Esophagus (tissue), 2 donors: ENCODE results near the gene DNAJA4. TPM values are rescaled to one million over a fixed set of nuclear protein-coding genes. Genes with fewer than 3 reads are reported as not detected.

ENCODE experiments used
- H3K27ac ChIP-seq, 2 donors: one replicate each; pipeline ENCODE4 v1.5.1; 2013; ENCODE audit warnings: low read depth in 2 of 2, mild to moderate bottlenecking in 2 of 2, inconsistent platforms in 1 of 2, low read length in 1 of 2, moderate library complexity in 1 of 2
- H3K27me3 ChIP-seq, 2 donors: one replicate each; pipeline ENCODE4 v1.6.1; 2013; ENCODE audit warnings: low read length in 2 of 2, control low read depth in 1 of 2, mild to moderate bottlenecking in 1 of 2; ENCODE audit not compliant: insufficient read depth in 2 of 2, control insufficient read depth in 1 of 2
- H3K36me3 ChIP-seq, 2 donors: one replicate each; pipeline ENCODE4 v1.6.1; 2013; ENCODE audit warnings: low read length in 1 of 2; ENCODE audit not compliant: control insufficient read depth in 2 of 2, insufficient read depth in 2 of 2
- H3K4me1 ChIP-seq, 2 donors: one replicate each; pipeline ENCODE4 v1.6.1; 2013; ENCODE audit warnings: low read length in 1 of 2; ENCODE audit not compliant: control insufficient read depth in 2 of 2, insufficient read depth in 2 of 2
- H3K4me3 ChIP-seq, 2 donors: one replicate each; pipeline ENCODE4 v1.5.1; 2013; ENCODE audit warnings: low read length in 2 of 2, mild to moderate bottlenecking in 2 of 2, low read depth in 1 of 2, moderate library complexity in 1 of 2
- H3K9me3 ChIP-seq, 2 donors: one replicate each; pipeline ENCODE4 v1.6.1; 2013; ENCODE audit warnings: mild to moderate bottlenecking in 2 of 2, low read depth in 1 of 2, low read length in 1 of 2, moderate library complexity in 1 of 2; ENCODE audit not compliant: control insufficient read depth in 2 of 2, insufficient read depth in 1 of 2
- whole genome bisulfite sequencing, 2 donors: extraction: QIAGEN DNeasy Blood & Tissue Kit; methylation state at CpG; one replicate each; pipeline ENCODE4 v1.1.7; 2013; 5-methylcytosine and 5-hydroxymethylcytosine counted together
- polyA plus RNA-seq, 2 donors: library from polyadenylated mRNA; stranded (reverse); fragments of 200-250 nt; gene quantifications; one replicate each; pipeline ENCODE4 v1.2.3, GENCODE V29; 2013
- donor health status: healthy with polysubstance abuse.
- donor health status: Bipolar disorder and iron deficiency.

DNAJA4 gene
- polyA plus RNA-seq, 2 donors = 11.8 to 14.6 TPM

GRCh38 chr15:78256044-78256437, 8.3 kb upstream of the DNAJA4 start:
- no peaks in the 10 kb centered on the region for H3K27me3 ChIP-seq
- H3K27ac ChIP-seq = no peak overlapping the region
- H3K9me3 ChIP-seq = no peaks in the 10 kb centered on the region
- H3K4me1 ChIP-seq = no peaks in the 10 kb centered on the region
- no peak overlapping the region for H3K4me3 ChIP-seq
- H3K36me3 ChIP-seq = no peaks in the 10 kb centered on the region
- 90 to 93% methylated on average over 3 of the region's 3 CpGs for WGBS, 2 donors

DNA sequence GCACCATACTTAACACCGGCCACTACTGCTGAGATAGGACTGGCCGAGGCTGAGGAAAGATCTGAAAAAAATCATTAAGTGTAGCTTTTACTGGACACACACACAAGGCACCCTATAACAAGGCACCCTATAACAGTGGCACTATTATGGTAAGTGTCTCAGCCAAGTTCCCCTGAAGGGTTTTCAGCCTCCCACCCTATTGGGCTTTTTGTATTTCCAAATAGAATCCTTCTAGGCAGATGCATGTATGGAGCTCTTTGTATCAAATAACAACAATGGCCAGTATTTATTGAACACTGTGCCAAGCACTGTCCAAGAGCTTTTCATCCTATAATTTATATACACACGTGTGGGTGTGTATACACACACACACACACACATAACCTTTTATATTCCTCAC, 6.7 kb upstream of the DNAJA4 start:
- Histone ChIP-seq H3K27ac (no peak overlapping the region), H3K27me3 (no peaks in the 10 kb centered on the region), H3K9me3 (no peaks in the 10 kb centered on the region), H3K4me1 (no peaks in the 10 kb centered on the region), H3K36me3 (no peaks in the 10 kb centered on the region), H3K4me3 (no peak overlapping the region)
- WGBS, 2 donors = 77 to 95% methylated on average over 3 of the region's 3 CpGs

- Histone ChIP-seq H3K36me3 (no peaks in the 10 kb centered on the region), H3K4me1 (peaks cover 2 to 7% of the 10 kb centered on the region in 2 donors), H3K27me3 (no peaks in the 10 kb centered on the region), H3K4me3 (no peak overlapping the region), H3K27ac (no peak overlapping the region), H3K9me3 (no peaks in the 10 kb centered on the region)
- WGBS, 2 donors = 80 to 82% methylated on average over 3 of the region's 3 CpGs
Observed at GRCh38 chr15:78259232-78259631, 5.1 kb upstream of the DNAJA4 start.

DNA sequence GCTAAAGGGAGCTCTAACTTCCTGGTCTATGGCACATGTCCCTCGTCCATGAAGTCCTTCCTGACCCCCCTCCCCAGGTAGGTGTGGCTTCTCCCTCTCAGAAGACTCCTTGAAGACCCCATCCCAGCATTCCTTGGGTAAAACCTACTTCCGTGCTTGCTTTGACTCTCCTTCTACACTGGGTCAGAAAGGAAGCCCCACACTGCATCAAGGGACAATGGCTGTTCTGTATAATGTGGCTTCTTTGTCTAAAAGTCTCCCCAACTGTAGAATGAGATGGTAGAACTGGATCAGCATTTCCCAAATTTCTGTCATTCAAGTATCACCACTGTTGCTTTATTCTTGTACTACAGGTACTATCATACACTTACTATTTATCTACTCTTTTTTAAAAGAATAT, 3.9 kb upstream of the DNAJA4 start:
- Histone ChIP-seq H3K27me3 (no peaks in the 10 kb centered on the region), H3K36me3 (no peaks in the 10 kb centered on the region), H3K4me3 (no peak overlapping the region), H3K9me3 (no peaks in the 10 kb centered on the region), H3K4me1 (peaks cover 2 to 10% of the 10 kb centered on the region in 2 donors), H3K27ac (no peak overlapping the region)
- 51 to 65% methylated on average over 2 of the region's 2 CpGs for WGBS, 2 donors

- Histone ChIP-seq H3K36me3 (no peaks in the 10 kb centered on the region), H3K9me3 (no peaks in the 10 kb centered on the region), H3K27me3 (no peaks in the 10 kb centered on the region), H3K4me3 (no peak overlapping the region), H3K4me1 (peaks cover 2 to 10% of the 10 kb centered on the region in 2 donors), H3K27ac (no peak overlapping the region)
- WGBS, 2 donors = 65 to 75% methylated on average over 3 of the region's 3 CpGs
Observed at GRCh38 chr15:78261062-78261461, 3.3 kb upstream of the DNAJA4 start.

GRCh38 chr15:78263351-78263781, 996 bp upstream of the DNAJA4 start:
- Histone ChIP-seq H3K36me3 (no peaks in the 10 kb centered on the region), H3K27me3 (no peaks in the 10 kb centered on the region), H3K27ac (no peak overlapping the region), H3K4me1 (peaks cover 2 to 14% of the 10 kb centered on the region in 2 donors), H3K9me3 (no peaks in the 10 kb centered on the region), H3K4me3 (no peak overlapping the region)
- 88 to 94% methylated on average over 7 of the region's 7 CpGs for WGBS, 2 donors

GRCh38 chr15:78263907-78264303, 457 bp upstream of the DNAJA4 start:
- WGBS, 2 donors = 66 to 80% methylated on average over 18 to 23 of the region's 23 CpGs

GRCh38 chr15:78265137-78265460, 737 bp downstream of the DNAJA4 start:
- 39 to 41% methylated on average over 12 of the region's 12 CpGs for WGBS, 2 donors
- Histone ChIP-seq H3K4me1 (peaks cover 2 to 14% of the 10 kb centered on the region in 2 donors), H3K27ac (peak overlapping the region; percentile 66 to 80), H3K36me3 (no peaks in the 10 kb centered on the region), H3K9me3 (no peaks in the 10 kb centered on the region), H3K27me3 (no peaks in the 10 kb centered on the region), H3K4me3 (peak overlapping the region; percentile 67 to 73)

More at GRCh38 chr15:78263907-78264303, 457 bp upstream of the DNAJA4 start:
- Histone ChIP-seq H3K27ac (peak overlapping the region; percentile 66 to 80), H3K36me3 (no peaks in the 10 kb centered on the region), H3K4me1 (peaks cover 2 to 14% of the 10 kb centered on the region in 2 donors), H3K27me3 (no peaks in the 10 kb centered on the region), H3K9me3 (no peaks in the 10 kb centered on the region), H3K4me3 (peak overlapping the region; percentile 67 to 73)

DNA sequence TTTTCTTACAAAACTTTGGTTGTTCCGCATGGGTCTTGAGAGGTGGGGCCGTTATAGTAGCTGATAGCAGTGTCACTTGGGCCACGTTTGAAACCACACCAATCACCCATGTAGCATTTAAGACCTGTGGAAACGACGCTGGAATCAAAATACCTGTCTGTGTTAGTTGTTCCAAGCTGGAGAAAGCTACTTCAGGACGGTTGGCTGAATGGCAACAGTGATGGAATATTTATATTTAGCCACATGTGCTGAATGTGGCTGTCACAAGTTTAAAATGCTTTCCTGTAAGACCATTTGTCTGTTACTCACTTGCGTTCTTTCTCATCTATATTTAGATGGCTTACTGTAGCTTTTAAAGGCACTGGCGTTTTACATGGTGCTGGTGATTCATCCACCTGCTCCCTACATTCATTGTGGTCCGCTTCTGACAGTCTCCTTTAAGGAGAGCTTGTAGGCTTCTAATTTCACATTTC, 1.4 kb downstream of the DNAJA4 start:
- H3K36me3 ChIP-seq = no peaks in the 10 kb centered on the region
- no peaks in the 10 kb centered on the region for H3K9me3 ChIP-seq
- peak overlapping the region; percentile 37 to 65 for H3K27ac ChIP-seq
- H3K4me3 ChIP-seq = peak overlapping the region in 1 of 2 donors; percentile 7
- peaks cover 2 to 14% of the 10 kb centered on the region in 2 donors for H3K4me1 ChIP-seq
- WGBS, 2 donors = 47 to 55% methylated on average over 9 of the region's 9 CpGs
- H3K27me3 ChIP-seq = no peaks in the 10 kb centered on the region

DNA sequence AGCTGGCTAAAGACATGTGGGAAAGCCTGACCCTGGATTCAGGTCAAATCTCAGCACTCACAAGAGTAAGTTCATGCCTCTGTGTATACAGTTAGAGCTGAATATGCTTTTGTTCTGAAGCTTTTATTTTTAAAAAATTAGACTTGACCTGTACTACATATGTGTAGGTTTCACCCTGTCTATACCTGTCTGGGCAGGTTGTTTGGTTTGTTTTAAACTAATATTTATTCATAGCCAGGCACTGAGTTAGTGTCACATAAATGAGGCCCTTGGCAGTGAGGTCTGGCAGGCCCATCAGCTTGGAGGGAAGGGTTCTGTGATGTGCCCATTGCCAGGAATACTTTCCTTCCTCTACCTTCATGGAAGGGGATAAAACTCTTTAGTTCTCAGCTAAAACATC, 1.9 kb downstream of the DNAJA4 start:
- Histone ChIP-seq H3K4me3 (no peak overlapping the region), H3K36me3 (peaks cover 0 to 2% of the 10 kb centered on the region in 2 donors), H3K27ac (peak overlapping the region; percentile 37 to 73), H3K9me3 (no peaks in the 10 kb centered on the region), H3K27me3 (no peaks in the 10 kb centered on the region), H3K4me1 (peaks cover 2 to 14% of the 10 kb centered on the region in 2 donors)
